HG03432 (cell line): ENCODE results near the gene CACTIN.

ENCODE experiments used
- ATAC-seq: cut with Tn5 transposase; IDR thresholded peaks from one replicate; pipeline ENCODE4 v1.9.1; 2021; ENCODE audit warnings: mild to moderate bottlenecking, moderate library complexity; ENCODE audit not compliant: unreplicated experiment

CACTIN gene

DNA sequence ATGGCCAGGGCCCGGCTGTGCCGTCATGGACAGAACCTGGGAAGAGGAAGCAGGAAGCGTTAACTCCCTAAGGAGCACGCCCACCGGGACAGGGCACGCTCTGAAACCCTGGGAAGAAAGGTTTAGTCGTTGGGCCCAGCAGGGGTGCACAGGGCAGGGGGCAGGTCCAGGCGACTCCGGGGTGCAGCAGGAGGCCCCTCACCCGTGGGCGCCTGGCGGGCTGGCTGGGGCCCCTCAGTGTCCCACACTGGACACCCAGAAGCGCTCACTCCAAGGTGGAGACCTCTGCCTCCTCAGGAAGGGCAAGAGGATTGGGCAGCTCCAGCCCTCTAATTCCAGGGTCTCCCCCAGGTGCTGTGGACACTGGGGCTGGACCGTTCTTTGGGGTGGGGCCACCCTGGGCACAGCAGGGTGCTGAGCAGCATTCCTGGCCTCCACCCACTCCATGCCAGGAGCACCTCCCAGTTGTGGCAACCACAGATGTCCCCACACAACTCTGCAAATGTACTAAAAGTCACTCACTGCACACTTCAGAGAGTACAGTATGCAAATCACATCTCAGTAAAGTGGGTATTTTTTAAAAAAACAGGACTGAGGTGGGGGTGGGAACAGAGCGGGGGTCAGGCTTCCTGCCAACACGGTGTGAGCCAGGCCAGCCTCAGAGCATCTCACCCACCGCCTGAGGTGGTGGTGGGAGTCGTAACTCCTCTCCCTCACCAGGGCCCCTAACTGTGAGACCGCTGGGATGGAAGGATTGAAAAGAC, 38.5 kb upstream of the CACTIN start:
- no peak for ATAC-seq

DNA sequence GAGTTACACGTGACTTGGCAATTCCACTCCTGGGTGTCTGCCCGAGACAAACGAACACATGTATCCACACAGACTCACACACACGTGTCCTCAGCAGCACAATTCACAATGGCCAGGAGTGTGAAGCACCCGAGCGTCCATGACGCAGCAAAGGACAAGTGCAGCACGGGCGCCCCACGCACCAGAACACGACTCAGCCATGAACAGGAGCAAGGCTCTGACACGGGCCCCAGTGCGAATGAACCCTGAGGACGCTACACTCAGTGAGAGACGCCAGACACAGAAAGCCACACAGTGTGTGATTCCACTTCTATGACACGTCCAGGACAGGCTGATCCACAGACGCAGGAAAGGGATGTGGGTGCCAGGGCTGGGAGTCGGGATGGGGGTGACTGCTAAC, 37.2 kb upstream of the CACTIN start:
- no peak for ATAC-seq

DNA sequence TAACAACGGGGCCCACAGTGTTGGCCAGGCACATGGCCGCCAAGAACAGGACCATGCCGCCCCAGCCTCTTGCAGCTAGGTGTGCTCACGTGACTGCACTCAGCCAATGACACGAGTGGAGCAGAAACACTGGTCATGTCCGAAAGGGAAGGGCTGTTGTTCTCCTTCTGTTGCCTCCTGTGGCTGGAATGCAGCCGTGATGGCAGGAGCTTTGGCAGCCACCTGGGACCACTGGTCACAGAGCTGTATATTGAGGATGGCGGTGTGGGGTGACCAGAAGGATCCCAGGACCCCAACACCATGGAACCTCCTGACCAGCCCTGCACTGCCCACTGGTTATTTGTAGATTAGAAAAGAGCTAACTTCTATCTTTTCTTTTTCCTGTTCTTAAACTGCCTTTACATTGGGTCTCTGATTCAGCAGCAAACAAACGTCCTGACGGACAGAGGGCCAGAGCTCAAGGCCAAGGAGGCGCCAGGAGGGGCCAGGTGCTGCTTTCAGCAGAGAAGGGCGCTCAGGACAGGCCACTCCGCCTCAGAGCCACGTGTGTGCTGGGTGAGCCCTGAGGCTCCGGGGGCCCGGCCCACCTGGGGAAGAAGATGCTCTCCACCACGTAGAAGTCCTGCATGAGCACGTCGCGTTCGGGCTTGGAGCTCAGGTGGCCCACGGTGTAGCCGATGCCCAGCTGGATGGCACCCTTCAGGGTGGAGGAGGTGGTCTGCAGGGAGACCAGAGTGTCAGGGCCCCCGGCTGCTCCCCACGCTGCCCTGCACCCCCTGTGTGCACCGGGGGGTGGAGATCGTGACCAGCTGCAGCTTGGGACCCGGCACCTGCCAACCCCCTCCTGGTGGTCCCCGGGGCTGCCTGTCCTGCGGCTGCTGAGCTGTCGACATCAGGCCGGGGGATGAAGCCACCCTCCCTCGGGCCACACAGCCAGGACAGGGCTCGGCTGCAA, 35.0 kb upstream of the CACTIN start:
- ATAC-seq = no peak

DNA sequence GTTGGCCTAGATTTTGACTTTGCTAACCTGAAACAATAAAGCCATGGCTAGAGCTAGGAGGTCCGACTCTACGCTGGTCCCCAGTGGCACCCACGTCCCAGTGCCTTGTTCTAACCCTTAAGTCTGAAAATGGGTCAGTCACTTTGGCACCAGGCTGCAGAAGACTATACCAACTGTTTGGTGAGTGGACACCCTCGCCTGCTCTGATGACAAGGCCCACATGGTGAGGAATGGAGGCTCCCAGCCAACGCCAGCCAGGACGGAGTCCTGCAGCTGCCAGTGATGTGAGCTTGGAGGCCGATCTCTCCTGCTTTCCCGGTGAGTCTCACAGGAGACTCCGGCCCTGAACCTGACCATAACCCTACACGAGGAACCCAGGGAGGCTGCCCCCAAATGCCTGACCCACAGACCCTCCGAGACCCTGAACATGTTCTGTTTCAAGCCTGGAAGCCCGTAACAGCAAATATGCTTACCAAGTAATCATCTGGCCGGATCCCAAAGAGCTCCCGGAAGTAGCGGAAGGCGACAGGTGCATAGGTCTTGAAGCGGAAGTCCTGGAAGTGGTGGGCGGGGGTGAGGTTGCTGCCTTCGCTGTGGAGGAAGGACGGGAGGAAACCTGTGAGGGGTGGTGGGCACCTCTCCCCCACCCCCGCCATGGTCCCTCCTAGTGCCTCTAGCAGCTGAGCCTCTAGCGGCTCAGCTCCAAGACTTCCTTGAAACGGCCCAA, 34.1 kb upstream of the CACTIN start:
- ATAC-seq = no peak

DNA sequence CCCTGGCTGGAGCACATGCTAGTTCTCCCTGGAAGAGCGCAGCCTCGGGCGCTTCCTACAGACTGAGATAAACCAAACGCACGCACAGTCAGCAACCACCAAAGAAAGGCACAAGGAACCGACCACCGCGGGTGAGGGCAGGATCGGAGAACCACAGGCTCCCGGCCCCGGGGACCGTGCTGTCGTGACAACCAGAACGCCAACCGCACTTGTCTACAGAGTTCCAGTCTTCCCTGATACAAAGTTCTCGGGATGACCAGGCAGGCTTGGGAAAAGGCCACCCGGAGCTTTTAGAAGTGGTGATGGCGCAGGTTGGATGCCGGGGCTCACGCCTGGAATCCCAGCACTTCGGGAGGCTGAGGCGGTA, 33.1 kb upstream of the CACTIN start:
- no peak for ATAC-seq

DNA sequence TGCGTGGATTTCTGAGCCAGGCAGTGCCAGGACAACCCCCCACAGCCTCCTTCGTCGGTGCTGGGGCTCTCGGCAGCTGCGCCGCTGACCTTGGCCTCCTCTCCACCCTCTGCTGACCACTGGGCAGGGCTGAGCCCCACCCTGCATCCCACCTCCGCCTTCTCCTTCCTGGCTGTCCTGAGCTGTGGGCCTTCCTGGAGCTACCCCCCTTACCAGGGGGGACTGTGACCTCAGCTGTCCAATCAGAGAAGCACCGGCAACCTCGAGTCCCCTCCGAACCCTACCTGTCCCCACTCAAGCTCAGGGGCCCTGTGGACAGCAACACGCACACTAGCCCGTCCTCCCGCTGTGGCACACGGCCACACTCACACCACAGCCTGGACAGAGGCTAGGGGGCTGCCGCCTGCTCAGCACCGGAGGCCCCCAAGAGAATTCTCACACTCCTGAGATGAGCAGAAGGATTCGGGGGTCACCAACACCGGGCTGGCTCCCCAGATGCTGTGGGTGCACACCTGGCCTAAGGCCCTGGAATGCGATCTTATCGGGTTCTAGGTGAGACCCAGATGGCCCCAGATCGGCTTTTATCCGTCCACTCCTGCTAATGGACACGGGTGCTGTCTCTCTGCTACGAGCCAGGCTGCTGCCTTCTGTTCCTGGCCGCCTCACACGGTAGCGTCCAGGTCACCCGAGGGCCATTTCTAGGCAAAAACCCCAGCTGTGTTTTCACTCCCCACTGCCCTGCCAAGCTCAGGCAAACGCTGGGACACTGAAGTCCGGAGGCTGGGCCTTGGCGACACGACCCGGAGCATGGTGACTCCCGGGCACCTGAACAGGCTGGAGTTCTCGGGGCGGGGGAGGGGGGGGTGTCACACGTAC, 32.5 kb upstream of the CACTIN start:
- ATAC-seq = no peak

DNA sequence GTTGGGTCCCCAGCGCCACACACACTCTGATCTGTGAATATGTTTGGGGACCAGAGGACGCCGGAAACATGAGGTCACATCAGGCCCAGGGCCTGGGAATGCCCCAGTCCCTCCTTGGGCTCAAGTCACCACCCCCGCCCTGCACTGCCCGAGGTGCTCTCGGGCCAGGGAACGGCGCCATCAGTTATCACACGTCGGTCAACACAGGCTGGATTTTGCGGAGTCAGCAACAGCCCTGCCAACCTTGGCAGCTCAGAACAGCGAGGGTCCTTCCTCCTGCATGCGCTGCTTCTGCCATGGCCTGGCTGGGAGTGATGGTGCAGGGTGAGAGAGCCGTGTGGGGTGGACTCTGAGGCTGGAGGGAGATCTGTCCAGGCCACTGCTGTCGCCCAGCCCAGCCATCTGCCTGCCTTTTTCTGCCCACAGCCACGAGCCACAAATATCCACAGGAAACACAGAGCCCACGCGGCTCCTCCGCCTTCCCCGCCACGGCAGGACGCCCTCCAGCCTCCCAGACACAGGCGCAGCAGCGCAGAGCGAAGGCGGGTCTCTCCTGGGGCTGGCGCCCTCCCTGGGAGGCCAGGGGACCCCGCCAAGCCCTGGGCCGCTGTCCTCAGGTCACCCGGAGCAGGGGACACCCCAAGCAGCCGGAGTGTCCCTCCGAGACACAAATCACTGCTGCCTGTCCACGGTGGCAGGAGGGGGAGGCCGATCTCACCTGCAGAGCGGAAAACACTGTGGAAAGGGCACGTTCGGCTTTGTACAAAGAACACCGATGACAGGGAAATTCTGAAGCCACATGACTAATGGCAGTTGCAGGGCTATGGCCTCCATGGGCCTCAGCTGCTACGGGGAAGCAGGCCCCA, 31.6 kb upstream of the CACTIN start:
- no peak for ATAC-seq

DNA sequence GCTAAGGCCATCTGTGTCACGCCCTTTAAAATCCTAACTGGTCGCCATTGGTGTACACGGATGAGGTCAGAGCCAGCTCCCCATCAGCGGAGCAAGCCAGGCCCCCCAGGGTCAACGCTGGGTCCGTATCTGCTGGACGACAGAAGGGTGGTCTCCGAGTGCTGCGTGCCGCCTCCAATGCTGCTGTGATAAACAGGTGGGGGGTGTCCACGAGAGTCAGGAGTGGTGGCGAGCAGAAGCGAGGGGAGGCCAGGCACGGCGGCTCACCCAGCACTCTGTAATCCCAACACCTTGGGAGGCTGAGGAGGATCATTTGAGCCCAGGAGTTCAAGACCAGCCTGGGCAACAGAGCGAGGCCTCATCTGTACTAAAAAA, 30.8 kb upstream of the CACTIN start:
- ATAC-seq = no peak

DNA sequence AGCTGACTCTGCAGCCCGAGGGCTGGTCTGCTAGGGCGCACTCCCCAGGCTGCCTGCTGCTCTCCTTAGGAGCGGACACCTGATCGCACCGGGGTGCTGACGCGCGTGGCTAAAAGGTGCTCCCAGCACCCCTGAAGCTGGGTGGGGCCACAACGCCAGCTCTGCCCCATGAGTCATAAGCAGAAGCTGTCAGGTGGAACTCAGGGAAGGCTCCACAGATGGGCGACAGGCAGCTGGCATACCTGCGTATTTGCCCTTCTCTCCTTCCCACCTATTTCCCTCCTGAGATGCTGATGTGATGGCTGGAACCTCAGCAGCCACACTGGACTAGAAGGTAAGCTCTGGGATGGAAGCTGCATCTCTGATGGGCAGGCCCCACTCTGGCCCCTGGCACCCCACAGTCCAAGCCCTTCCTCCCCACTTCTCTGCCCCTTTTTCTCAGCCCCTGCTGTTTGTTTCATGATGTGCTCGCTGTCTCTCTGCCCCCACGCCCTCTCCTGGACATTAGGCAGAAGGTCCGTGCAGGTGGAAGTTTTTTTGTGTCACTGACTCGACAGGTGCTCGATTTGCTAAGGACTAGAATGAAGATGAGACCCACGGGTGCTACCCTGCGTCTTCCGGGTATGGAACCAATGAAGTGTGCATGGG, 30.3 kb upstream of the CACTIN start:
- ATAC-seq = no peak

DNA sequence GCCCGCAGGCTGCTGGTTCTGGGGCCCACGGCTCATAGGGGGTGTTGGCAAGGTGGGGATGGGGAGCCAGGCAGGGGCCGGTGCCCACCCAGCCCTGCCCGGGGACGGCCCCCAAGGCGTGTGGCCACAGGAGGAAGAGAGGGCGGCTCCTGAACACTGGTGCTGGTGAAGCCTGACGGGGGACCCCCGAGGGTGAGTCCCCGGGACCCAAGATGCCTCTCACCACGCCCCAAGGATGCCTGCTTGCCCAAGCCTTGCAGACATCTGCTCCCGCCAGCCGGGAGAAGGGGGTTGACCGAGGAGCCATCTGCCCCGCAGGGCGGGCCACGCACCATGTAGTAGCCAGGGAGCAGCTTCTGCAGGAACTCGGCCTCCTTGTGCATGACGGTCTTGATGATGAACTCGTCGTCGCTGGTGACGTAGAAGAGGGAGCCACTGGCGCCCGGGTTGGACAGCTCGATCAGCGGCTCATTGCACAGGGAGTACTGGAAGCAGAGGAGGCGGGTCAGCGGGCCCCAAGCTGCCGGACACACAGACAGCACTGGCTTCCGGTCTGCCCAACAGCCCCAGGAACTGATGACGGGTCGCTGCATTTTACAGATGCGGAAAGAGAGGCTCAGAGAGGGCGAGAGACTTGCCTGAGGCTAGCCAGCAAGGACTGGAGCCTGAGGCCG, 29.6 kb upstream of the CACTIN start:
- no peak for ATAC-seq

DNA sequence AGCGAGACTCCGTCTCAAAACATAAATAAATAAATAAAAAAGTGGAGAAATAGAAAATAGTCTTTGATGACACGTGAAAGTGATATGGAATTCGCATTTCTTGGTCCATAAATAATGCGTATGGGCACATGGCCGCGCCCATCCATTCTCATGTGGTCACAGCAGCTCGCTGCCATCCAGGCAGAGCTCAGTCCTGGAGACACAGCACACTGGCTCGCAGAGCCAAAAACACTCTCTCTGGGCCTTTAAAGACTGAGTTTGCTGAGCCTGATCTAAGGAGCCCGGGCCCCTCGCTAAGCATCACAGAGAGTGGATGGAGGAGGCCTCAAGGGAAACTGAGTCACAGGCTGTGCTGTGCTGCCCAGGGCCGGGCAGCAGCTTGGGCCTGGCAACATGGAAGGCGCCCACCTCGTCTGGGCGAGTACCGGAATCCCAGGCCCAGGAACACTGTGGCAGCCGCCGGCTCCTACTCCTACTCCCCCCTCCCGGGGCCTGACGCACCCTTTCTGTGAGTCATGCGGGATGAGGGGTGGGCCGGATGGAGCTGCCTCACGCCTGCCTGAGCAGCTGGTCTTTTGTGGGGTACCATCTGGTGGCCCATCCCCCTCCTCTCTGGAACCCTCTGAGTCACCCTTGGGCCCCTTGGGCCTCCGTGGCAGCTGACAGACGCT, 28.9 kb upstream of the CACTIN start:
- ATAC-seq = no peak

DNA sequence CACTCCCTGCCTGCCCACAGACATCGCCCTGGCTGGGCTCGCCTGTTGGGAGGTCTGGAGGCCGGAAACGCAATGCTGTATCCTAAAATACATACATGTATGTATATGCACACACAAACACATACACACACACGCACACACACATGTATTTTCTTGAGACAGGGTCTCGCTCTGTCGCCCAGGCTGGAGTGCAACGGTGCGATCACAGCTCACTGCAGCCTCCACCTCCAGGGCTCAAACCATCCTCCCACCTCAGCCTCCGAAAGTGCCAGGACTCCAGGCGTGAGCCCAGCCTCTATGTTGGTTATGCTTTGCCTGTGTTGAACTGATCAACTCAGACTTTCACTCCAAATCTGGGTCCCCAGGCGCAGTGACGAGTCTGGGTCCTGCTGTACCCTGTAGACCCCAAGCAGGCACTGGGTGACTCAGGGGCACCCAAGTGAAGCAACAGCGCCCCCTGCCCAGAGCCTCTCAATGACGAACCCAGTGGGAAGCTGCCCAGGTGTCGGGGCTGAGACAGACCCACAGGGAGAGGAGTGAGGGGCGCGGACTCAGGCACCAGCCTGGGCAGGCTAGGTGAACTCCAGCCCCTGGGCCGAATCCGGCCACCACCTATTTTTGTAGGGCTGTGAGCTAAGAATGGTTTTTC, 27.4 kb upstream of the CACTIN start:
- no peak for ATAC-seq

DNA sequence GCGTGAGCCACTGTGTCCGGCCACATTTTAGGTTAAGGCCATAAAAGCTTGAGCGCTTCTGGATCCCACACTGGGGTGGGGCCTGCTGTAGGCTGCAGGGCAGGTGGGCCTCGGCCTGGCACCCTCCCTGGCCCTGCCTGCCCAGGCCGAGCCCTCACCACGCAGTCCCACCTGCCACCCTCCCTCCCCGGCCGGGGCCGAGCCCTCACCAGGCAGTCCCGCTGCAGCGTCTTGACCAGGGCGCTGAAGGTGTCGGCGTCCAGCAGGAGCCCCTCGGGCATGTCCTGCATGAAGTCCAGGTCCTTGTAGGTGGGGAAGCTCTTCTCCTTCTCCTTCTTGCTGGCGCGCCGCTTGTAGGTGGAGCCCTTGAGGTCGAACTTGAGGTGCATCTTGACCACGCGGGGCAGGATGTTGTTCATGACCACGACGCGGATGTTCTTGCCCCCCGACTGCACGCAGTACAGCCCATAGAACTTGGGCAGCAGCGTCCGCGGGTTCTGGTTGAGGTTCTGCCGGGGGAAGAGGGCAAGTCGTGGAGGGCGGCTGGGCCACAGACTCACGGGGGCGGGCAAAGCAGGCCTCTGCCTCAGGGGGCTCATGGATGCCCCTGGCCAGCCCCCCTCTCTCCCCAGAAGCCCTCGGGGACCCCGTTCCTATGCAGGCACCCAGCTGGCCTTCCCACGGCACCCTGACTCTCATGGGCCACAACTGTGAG, 26.6 kb upstream of the CACTIN start:
- ATAC-seq = no peak

DNA sequence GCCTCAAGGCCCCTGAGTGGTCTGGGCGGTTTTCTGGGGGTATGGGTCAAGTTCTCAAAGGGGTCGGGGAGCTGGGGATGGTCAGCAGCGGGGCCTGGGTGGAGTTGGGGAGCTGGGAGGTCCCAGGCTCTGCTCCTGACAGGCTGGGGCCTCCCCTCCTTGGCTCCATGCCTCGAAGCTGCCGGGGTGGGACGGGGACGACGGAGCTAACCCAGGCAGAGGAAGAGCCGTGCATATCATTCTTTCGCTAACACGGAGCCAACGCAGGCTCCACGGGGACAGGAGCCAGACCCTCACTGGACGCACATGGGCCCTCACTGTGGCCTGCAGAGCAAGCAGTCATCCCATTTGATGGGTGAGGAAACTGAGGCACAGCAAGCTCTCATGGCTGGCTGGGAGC, 25.8 kb upstream of the CACTIN start:
- ATAC-seq = no peak

DNA sequence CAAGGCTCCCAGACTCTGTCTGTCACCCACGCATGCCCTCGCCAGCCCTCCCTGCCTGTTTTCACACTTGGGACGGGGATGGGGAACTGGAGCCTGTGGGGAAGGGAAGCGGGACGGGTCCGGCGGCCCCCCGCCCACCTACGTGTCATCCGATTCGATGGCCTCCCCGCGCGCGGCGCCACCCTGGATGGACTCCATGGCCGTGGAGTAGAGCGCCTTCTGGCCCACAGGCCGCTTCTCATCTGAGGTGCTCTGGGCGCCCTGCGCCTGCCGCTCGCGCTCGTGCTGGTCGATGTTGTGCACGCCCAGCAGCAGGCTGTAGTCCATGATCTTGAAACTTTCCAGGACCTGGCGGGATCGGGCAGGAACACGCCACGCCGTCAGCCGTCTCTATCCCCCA, 25.1 kb upstream of the CACTIN start:
- ATAC-seq = no peak

DNA sequence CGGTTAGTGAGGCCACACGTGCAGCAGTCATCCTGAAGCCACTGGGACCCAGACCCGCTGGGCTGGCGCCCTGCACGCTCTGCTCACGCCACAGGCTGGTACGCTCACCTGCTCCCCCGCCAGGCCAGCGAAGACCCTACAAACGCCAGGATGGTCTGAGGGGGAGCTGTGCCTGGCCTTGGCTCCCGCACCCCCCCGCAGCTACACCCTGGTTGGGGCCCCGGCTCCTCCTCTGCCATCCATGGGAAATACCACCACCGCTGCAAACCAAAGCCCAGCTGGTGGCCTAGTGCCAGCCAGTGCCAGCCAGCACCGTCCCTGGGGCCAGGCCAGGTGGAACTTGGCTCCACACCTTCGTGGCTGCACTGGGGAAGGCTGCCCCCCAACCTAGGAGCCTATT, 23.3 kb upstream of the CACTIN start:
- no peak for ATAC-seq
